ENCODE measurements around the gene HEXIM1.

The HEXIM1 gene

GRCh38 chr17:45175759-45176115 is 27.5 kb downstream of the HEXIM1 start:
- no peak for DNase-seq

GRCh38 chr17:45177563-45177962 is 29.3 kb downstream of the HEXIM1 start:
- no peak for DNase-seq

GRCh38 chr17:45184144-45184543 is 35.9 kb downstream of the HEXIM1 start:
- DNase-seq, result no peak

GRCh38 chr17:45186801-45187354 is 38.6 kb downstream of the HEXIM1 start:
- no peak for DNase-seq

GRCh38 chr17:45189009-45189408 is 40.7 kb downstream of the HEXIM1 start:
- DNase-seq, result no peak

- DNase-seq, result no peak
Observed at GRCh38 chr17:45190503-45191255, 42.4 kb downstream of the HEXIM1 start.

GRCh38 chr17:45195424-45195823 is 47.1 kb downstream of the HEXIM1 start:
- DNase-seq, result no peak

- DNase-seq, result no peak
Observed at GRCh38 chr17:45197108-45197507, 48.8 kb downstream of the HEXIM1 start.

- peak; percentile 64 to 94 for DNase-seq
Observed at GRCh38 chr17:45197555-45198334, 49.5 kb downstream of the HEXIM1 start.

- no peak for DNase-seq
Observed at GRCh38 chr17:45200701-45201100, 52.4 kb downstream of the HEXIM1 start.

- DNase-seq, result no peak
Observed at GRCh38 chr17:45201457-45201856, 53.2 kb downstream of the HEXIM1 start.
